Measurements from ENCODE around the gene KIF6.

Gene KIF6

DNA sequence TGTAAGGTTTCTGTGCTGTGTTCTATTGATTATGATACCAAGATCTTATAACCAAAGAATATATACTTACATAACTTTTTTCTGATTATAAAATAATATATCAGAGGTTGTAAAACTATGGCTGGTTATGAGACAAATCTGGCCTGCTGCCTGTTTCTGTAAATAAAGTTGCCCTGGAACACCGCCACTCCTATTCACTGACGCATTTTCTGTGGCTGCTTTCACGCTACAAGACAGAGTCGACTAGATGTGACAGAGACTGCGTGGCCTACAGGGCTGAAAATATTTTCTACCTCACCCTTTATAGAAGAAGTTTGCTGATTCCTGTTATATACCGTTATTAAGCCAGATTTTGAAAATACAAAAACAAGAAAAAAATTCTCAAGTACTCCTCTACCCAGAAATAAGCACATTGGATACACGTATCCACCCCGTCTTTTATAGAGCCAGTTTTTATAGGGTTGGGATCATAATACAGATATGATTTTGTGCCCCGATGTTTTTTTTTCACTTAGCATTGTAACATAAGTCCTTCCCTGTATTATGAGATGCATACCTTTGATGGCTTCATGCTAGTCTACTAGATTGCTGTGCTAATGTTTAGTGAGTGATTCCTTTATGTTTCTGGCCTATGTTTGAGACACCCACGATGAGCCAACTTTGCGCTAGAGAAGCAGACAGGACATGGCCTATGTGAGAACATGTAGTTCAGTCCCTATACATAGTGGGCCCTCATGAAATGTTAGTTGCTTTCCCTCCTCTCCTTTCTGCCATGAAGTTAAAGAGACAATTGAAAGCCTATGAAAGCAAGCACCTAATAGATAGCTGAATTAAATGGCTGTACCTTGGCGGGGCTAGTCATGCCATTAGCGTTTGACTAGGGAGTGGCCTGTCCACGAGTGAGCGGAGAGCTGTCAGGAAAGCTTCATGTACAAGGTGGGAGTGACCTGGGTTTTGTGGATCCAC, 304.6 kb downstream of the KIF6 start:
- no peak for DNase-seq (ENCODE audit: low read depth)

DNA sequence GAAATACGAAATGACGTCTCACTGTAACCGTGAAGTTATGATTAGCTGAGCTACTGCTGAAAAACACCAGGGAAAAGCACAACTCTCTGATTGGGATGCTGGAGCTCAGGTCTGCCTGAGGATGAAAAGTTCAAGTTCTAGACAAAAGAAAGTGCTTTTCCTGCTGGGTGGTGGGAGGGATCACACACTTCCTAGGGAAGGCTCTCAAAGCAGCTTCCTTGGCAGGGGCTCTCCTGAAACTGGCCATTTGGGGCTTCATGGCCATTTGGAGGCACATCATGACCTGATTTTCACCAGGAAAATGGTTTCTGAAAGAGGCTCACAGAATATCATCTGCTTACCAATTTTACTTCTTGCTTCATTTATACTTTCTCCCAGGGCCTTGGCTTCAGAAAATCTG, 305.6 kb downstream of the KIF6 start:
- DNase-seq (ENCODE audit: low read depth) = no peak

DNA sequence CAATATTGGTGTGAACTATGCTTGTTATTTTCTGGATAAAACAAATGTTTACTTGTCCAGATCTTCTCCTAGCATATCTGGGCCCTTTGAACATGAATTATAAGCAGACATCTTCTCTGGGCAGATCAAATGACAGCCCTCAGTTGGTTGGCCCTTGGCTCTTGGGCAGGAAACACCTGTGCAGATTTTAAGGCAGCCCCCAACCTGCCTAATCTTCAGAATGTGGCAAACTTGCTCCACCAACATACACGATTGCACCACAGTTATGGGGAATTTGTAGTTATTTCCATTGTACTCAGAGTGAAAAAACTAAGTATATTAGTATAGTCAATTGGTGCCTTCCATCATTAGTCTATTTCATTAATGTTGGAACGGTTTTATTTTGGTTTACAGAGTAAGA, 307.8 kb downstream of the KIF6 start:
- DNase-seq (ENCODE audit: low read depth) = no peak

DNA sequence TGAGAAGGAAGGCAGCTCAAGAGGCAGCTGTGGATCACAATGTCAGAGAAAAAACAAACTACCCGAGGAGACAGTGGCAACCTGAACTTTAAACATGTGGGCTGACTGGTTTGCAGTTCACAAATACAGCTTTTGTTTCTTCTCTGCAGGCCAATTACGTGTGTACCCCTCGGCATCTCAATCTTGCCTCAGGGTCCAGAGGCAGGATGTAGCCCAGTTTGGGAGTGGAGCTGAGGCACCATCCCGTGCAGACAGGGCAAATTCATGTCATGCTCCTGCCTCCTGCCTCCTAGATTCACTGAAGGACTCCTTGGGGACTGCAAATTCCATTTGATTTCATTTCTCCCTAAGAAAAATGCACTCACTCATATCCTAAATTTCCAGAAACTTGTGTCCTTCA, 308.5 kb downstream of the KIF6 start:
- DNase-seq (ENCODE audit: low read depth) = no peak

DNA sequence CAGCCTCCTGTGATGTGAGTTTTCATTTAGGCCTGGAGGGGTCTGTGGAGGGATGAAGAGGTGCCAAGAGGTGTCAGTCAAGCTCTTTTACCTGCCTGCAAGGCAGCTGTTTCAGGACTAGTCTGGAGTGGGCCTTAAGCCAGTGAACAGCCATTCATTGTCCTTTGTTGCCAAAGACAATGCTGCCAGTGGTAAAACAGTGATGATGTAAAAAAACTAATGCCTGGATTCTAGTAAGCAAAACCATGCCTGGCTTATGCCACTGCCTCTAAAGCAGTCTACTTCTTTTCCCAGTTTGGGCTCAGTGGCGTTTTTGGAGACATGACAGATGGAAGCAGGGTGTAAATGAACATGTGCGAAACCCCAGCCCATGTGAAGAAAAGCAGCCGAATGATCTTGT, 309.2 kb downstream of the KIF6 start:
- DNase-seq (ENCODE audit: low read depth) = no peak

DNA sequence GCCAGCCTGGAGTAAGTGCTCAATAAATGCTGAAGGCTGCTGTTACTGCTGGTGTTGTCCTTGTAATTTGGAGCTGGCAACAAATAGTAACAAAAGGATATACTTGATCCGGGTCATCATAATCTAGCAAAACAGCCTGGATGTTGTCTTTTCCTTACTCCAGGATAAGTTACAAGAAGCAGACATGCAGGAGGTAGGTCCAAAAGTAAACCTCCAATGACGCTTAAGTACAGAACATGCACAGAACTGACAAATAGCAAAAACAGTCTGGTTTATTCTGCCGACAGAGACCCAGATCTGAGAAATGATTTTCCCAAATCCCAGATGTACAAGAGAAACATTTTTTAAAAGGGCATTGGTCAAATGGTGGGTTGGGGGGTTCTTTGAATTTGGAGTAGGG, 309.7 kb downstream of the KIF6 start:
- DNase-seq (ENCODE audit: low read depth) = no peak

DNA sequence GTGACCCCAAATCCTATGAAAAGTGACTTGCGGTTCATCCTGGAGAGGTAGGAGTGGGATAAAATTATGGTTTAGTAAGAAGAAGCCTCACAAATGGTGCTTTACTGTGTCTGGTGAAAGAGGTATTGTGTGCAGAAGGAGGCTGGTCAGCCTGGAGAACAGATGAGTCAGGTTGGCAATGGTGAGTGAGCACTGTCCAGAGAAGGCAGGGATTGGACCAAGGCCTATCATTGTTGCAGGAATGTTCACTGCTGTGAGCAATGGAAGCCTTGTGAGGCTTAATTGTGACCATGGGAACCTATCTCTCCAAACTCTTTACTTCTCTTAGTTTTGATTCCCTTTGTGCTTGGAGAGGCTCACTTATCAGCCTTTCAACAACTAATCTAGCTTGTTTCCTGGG, 313.7 kb downstream of the KIF6 start:
- DNase-seq (ENCODE audit: low read depth) = no peak

DNA sequence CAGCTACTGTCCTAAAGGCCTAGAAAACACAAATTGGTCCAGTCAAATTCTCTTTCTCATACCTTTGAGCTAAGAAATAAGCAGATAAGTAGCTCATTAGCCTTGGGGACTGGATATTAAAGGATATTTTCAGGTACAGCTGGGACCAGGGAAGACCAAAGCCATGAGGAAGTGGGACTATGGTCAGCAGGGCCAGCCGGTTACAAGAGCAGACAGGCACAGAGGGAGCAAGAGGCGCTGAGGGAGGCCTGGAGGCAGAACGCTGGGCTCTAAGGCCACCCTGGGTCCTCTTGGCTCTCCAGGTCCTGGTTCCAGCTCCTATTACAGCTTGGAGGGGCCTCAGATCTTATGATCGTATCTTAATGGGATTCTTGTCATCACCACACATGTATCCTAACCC, 314.2 kb downstream of the KIF6 start:
- no peak for DNase-seq (ENCODE audit: low read depth)

DNA sequence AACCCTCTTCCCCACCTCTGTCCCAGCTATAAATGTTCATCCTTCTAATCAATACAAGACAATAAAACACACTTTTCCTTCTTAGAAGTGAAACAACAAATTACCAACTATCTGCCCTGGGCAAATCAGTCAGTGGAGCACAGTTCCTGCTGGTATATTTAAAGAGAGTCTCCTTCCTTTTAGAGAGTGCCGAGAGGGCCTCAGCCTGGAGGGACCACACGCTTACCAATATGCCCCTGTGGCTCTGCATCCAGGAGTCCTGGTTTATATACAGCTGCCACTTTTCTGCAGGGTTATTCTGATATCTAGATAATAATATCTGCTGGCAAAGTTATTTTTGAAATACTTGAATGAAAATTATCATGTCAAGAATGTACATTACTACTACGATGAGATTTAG, 315.3 kb downstream of the KIF6 start:
- no peak for DNase-seq (ENCODE audit: low read depth)

DNA sequence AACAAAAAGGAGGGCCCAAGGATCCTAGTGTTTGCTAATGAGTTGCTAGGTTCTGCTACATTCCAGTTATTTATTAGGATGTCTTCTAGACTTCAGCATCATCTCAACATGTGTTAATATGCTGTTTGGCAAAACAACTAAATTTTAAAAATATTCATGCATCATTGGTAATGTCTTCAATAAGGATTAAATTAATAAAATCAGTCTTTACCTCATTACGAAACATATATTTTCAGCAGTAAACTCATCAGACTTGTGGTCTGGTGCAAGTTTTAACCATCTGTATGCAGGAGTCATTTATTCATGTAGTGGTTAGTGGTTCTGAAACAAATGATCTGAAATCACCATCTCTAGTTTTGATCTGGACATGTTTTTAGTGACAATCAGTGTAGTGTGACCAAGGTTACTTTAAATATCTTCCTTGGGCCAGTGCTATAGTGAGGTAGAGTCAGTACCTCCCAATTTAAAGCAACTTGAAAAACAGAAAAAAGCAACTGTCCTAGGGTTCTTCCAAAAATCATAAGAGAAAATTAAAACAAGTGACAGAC, 317.7 kb downstream of the KIF6 start:
- no peak for DNase-seq (ENCODE audit: low read depth)

DNA sequence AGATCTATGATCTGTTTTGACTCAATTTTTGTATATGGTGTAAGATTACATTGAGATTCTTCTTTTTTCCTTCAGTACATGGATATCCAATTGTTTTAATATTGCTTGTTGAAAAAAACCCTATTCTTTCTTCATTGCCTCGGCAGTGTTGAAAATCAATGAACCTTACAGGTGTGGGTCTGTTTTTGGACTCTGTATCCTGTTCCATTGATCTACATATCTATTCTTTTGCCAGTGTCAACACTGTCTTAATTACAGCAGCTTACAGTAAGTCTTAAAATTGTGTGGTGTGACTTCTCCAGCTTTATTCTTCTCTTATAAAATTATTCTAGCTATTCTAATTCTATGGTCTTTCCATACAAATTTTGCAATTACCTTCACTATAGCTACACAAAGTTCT, 320.9 kb downstream of the KIF6 start:
- no peak for DNase-seq (ENCODE audit: low read depth)

DNA sequence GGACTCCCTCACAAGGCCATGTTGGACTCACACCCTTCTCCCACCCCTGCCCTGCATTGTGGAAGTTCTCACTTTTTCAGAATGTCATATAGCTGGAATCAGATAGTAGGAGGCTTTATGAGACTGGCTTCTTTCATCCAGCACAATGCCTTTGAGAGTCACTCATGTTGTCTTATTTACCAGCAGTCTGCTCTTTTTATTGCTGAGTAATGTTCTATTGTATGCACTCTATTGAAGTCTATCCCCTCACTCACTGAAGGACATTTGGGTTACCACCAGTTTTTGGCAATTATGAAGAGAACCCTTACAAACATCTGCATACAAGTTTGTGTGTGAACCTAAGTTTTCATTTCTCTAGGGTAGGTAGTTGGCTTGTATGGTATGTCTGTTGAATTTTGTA, 321.9 kb downstream of the KIF6 start:
- DNase-seq (ENCODE audit: low read depth) = no peak

DNA sequence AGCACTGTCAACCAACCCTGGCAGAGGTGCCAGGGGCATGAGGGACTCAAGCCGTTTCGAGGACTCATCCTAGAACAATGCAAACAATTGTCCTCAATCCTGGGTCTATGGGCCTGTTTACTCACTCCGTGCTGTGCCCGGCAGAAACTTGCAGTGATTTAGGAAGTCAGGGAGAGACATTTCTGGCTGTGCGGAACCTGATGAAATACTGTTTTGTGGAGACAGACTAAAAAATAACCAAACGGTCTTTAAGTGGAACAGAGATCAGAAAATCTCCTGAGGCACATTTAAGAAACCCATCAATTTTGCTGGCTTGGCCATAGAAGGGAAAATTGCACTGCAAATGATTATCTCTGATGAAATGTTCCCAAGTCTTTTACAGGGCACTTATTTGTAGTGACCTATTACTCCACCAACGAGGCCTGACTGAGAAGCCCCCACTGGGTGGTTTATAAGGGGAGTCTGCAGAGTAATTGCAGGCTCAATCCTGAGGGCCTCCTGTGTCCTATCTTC, 322.9 kb downstream of the KIF6 start:
- DNase-seq (ENCODE audit: low read depth) = no peak

DNA sequence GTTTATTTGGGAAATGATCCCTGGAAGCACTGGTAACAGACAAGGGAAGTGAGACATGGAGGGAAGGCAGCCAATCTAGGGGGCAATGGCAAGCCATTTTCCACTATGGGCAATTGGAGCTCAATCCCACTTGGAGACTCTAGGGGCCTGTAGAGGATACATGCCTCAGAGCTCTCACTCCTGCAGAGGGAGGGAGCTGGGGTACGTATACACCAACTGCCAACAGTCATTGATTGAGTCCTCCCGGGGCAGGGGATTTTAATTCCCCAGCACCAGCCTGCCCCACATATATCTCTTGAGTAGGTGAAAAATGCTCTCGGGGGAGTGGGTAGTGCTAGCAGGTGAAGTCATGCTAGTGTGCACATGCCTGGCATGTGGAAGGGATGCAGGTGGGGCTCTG, 323.8 kb downstream of the KIF6 start:
- no peak for DNase-seq (ENCODE audit: low read depth)

DNA sequence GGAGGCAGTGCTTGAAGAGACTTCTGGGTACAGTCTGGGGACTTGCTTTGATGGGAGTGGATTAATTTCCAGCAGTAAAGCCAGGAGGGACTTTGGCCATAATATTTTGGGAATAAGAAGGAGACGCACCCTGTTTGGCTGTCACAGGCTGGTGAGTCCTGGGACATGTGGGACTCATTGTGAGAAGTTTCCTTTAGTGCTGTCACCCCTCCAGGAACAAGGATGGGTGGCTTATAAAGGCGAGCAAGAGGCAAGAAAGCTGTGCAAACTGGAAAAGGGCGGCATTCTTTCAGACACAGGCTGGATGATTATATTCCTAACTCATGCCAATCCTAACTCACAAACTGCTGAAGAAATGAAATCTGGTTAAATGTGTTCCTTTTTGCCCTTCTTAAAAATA, 325.2 kb downstream of the KIF6 start:
- no peak for DNase-seq (ENCODE audit: low read depth)

DNA sequence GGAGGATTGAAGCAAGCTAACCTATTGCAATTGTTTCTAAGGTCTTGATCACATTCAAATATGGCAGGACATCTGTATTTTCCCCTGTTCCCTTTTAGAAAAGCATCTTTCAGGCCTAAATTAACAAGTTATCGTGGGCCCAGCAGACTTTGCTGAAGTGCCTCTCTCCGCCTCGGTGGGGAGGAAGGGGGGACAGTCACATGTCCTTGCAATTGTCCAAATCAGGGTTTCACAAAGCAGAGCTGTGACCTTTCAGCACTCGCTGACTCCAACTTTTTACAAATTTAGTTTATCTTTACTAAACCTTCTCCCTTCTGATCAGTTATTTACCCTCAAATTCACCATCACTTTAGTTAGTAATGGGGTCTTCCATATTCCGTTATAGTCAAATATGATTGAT, 328.4 kb downstream of the KIF6 start:
- DNase-seq (ENCODE audit: low read depth) = no peak

DNA sequence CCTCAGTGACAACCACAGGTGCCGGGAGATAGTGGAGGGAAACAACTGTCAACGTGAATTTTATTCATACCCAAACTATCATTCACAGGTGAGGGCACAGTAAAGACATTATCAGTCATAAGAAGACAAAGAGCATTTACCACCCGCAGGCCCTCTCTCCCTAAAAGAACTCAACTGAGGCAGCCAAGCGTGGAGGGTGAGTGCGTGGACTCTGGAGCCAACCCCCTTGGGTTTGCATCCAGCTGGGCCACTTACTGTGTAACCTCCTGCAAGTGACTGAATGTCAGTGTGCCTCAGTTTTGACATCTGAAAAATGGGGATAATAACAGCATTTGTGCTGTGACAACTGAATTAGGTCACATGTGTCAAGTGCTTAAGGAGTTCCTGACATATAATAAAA, 332.1 kb downstream of the KIF6 start:
- DNase-seq (ENCODE audit: low read depth) = no peak

DNA sequence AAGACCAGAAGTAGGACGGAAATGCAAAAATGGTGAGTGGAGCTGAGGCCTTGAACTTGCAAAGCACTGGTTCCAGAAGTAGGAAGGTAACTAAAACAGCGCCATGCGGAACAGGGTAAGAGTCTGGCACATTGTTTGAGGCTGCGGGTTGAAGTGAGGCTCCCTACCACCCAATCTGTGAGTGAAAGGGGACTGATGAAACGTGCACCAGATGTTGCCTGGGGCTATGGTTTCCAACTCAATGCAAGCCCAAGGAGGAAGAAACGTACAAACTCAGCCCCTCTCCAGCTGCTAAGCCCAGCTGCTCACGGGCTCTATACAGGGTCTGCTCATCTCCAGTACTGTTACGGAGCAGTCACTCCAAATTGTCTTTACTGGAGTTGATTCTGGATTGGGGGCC, 334.0 kb downstream of the KIF6 start:
- no peak for DNase-seq (ENCODE audit: low read depth)

DNA sequence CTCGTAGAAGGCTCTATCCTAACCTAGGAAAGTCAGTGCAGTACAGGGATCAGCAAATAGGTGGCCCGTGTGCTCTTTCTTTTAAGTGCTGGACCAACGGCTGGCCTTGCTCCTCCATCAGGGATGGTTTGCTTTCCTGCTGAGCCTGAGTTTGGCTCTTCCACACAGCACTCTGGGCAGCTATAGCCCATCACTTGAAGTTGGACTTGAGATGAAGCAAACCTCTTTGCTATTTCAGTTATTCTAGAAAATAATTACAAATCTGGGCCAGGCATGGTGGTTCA, 335.8 kb downstream of the KIF6 start:
- DNase-seq (ENCODE audit: low read depth) = no peak

DNA sequence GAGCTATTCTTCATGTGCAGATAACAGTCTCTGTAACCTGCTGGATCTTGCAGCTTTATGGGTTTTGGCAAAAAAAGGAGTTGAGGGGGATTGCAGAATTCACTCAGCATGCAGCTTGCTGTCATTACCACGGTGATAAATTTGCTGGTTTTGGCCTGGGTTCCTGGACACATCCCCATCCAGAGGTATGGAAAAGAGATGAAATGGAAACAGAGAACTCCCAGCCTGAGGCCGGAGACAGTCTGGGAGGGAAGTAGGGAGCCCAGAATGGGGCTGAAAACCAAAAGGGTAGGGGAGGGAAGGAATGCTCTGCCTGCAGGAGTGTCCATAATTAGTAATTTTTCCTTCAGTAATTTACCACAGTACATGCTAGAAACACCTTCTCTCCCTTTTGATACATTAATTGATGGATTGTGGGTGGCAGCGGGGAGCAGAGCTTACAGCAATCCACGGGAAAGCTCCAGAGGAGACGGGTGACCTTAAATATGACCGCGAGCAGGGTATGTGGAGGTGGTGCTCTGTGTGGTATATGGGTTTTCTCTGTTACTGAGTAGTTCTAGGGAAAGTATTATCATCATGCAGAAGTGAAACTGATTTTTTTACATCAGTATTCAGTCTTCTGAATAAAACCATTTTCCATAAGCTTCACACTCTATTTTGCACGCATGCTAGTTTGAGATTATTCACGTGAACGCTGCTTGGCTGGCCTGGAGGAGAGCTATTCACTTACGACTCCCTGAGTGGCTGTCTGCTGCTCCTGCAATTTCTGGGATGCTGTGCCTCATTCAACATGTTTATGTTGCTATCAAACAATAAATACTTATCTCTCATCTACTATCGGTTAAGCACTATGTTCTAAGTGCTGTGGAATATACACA, 336.4 kb downstream of the KIF6 start:
- DNase-seq (ENCODE audit: low read depth) = no peak

DNA sequence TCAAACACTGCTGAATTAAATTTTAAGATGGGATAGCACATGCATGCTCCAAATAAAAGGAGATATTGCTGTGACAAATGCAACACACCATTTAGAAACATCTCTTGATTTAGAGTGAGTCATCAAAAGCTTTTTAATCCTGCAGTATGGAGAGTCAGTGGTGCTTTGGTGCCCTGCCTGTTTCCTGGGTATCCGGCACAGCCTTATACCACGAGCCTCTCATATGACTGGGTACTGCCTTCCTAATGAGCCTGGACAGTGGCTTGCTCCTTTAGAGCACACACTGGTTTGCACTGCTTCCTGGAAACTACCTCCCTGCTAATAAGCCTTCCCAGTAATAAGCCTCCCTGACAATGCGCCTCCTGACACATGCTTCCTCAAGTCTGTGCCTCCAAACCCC, 337.4 kb downstream of the KIF6 start:
- no peak for DNase-seq (ENCODE audit: low read depth)

DNA sequence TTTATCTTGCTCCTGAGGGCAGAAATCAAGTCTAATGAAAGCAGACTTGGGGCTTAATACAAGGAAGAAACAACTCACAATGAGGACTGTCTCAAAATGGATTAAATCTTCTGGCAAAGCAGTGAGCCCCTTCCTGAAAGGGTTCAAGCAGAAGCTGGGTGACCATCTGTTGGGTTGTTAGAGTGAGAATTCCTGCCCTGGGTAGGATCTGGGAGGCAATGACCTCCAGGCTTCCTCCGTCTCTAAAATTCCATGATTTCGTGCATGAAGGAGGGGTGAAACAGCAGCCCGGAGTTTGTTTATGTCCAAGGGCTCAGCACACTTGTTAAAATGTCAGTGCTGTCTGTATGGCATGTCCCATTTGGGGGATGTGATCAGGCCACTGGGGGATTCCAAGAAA, 338.7 kb downstream of the KIF6 start:
- no peak for DNase-seq (ENCODE audit: low read depth)

DNA sequence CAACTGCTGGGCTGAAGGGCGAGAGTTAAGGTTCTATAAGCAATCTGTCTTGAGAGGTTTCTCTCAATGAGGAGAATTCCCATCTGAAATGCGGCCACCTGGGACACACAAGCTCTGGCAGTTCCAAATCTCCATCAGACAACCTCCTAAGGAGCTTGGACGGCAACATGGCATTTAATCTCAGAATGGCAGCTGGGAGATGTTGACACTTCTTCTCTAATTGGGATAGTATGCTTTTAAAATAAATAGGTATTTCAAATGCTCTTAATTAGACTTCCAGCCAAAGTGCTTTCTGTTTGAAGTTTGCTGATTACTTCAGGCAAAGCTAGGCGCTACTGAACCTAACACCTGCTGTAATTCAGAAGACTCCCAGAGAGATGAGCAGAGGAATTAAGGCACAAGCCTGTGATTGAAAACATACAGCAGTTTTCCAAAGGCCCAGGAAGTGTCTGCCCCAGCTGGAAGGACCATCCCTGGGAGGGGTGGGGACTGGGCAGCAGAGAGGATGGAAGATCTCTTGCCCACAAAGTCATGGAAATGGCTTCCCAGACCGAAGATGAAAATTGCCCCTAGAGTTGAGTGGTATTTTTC, 343.6 kb downstream of the KIF6 start:
- DNase-seq (ENCODE audit: low read depth) = no peak

Data from stimulated activated CD8-positive, alpha-beta memory T cell treated with anti-CD3 and anti-CD28 coated beads, Interleukin-7, amount 100 ng/mL, for 24 hours (primary cell).